GM12872 (cell line): Measurements from ENCODE around the gene ARSI.

Experiments used
- TF ChIP-seq, protein P1 (sequence below): IDR thresholded peaks from 3 replicates; pipeline ENCODE4 v1.5.1; 2011; ENCODE audit warnings: low read depth, mild to moderate bottlenecking, low read length, moderate library complexity; ENCODE audit not compliant: insufficient read depth

The ARSI gene

DNA sequence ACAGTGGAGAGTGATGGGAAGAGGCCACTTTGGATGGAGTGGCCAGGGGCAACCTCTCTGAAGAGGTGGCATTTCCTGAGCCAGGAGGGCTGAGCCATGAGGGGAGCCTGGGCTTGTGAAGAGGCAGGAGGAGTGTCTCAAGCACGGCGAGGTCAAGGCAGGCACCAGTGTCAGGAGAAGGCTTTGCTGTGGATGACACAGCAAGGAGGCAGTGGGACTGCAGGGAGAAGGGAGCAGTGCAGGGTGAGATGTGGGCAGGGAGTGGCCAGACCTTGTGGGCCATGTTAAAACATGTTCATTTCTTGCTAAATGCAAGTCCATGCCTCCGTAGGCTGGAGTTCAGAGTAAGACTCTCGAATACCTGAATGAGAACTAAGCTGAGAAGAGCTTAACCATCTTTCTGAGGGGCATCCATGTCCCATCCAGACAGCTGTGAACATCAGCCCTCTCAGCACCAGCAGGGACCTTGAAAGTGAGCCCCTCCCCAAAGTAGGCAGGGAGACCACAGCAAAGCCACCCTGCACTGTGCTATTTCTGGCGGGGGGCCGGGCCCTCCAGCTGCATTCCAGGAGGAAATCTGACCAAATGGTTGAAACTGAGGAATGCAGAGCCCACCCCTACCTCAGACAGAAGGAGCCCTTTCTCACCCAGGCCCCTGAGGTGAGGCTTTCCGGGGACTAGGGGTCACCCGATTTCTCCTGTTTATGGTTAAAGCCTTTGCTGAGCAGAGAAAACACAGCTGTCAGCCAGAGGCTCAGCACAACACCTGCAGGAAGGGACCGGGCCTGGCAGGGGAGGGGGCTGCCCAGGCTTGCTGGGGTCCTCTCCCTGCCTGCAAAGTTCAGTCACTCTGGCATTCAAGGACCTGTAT, 16.1 kb upstream of the ARSI start:
- TF ChIP-seq, protein P1, sequence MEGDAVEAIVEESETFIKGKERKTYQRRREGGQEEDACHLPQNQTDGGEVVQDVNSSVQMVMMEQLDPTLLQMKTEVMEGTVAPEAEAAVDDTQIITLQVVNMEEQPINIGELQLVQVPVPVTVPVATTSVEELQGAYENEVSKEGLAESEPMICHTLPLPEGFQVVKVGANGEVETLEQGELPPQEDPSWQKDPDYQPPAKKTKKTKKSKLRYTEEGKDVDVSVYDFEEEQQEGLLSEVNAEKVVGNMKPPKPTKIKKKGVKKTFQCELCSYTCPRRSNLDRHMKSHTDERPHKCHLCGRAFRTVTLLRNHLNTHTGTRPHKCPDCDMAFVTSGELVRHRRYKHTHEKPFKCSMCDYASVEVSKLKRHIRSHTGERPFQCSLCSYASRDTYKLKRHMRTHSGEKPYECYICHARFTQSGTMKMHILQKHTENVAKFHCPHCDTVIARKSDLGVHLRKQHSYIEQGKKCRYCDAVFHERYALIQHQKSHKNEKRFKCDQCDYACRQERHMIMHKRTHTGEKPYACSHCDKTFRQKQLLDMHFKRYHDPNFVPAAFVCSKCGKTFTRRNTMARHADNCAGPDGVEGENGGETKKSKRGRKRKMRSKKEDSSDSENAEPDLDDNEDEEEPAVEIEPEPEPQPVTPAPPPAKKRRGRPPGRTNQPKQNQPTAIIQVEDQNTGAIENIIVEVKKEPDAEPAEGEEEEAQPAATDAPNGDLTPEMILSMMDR: no peak

DNA sequence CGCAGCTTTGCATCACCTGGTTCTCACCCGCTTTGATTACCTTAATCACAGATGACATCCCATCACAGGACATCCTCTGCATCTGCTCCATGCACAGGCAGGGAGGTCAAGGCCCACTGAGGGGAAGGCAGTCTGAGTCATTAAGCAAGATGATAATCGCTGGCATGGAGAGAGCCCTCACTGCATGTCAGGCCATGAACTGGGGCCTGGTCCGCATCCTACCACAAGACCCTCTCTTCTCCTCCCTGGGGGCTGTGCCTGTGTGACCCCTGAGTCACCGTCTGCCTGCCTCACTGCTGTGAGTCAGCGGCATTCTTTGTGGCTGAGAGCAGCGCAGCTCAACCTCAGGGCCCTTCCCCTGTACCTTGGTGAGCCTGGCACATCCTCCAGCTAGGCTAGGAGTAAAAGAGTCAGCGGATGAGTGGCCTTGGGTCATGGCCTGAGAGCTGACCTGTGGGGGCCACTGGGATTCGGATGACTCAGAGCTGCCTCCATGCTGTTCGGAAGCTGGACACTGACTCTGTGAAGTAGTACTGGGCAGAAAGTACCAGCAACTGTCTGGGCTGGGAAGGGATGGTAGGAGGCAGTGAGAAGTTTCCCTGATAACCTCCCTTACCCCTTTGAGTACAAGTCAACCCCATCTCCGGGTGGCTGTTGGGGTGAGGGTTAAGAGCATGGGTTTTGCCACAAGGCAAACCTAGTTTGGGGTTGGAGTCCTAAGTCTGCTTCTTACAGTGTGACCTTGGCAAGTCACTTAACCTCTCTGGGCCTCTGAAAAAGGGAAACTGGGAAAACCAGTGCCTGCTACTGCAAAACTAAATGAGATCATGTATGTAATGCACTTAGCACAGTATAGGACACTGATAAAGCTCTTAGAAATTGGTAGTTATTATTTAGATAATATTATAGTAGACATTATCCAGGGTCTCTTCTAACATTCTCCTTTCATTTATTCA, 14.6 kb upstream of the ARSI start:
- TF ChIP-seq, protein P1: no peak

DNA sequence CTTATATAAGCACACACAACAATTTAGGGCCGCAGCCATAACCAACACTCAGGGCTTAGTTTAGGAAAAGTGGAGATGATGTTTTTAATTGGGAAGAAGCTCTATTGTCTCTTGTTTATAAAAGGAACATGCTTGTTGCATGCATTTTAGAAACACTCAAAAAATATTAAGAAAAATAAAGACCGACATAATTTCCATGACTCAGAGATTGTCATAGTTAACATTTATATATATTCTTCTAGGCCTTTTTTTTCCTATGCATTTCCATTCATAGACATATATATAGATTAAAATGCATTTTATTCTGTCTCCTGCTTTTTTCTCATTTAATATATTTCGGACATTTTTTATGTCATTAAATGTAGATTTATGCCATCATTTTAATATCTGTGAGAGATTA, 13.6 kb upstream of the ARSI start:
- TF ChIP-seq, protein P1: no peak

DNA sequence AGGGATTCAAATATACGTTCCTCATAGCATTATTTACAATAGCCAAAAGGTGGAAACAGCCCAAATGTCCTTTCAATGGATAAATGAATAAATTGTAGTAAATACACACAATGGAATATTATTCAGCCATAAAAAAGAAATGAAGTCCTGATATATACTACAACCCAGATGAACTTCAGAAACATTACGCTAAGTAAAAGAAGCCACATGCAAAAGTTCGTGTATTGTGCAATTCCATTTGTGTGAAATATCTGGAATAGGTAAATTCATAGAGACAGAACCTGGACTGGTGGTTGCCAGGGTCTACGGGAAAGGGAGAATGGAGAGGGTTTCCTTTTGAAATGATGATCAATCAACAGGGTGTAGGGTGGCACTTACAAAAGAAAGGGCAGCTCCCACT, 12.5 kb upstream of the ARSI start:
- TF ChIP-seq, protein P1: no peak

DNA sequence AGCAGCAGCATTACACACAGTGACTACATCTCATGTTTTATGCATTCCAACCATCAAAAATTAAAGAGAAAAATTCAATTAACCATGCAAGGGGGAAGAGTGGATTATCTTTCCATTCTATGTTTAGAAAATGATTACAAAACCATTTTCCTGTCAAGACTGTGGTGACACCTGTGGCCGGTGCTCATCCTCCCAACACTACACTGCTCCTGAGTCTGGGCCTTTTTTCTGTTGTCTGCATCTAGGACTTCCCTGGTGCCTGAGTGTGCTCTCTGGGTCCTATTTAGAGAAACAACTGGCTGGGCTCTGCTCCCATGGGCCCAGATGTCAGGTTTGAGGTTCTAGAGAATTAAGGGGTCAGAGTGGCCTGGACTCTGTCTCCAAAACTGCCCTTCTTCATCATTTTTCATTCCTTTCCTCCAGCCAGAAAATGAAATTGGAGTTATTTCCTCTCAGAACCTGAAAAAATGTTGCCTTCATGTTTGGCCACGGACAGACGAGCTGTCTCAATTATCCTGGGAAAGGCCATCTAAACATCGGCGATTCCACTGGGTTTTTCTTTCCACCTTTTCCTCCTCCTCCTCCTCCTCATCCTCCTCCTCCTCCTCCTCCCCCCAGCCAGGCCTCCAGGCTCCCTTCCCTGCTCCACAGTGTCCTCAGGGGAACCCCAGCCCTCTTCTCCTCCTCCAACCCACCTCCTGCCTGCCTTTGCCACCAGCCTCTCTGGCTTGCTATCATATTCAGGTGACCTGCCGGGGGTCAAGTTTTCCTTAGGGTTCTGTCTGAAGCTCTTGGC, 11.4 kb upstream of the ARSI start:
- TF ChIP-seq, protein P1: no peak

DNA sequence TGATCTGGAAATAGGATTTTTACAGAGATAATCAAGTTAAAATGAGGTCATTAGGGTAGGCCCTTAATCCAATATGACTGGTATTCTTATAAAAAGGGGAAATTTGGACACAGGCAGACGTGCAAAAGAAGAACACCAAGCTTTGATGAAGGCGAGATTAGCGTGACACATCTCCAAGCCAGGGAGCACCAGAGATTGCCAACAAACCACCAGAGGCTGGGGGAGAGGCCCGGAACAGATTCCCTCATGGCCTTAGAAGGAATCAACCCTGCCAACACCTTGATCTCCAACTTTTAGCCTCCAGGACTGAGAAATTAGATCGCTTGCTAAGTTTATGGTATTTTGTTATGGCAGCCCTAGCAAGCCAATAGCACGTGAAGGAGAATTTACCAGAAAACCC, 10.8 kb upstream of the ARSI start:
- TF ChIP-seq, protein P1: no peak
